ENCODE data around the gene SPRR1A. TPM values are rescaled to one million over a fixed set of nuclear protein-coding genes. Genes with fewer than 3 reads are reported as not detected.

Gene SPRR1A
- total and polyA plus RNA-seq, 10 of the 15 experiments (the other 5 are each of a cell fraction or from before 2014, with no cell fraction given) = not detected

DNA sequence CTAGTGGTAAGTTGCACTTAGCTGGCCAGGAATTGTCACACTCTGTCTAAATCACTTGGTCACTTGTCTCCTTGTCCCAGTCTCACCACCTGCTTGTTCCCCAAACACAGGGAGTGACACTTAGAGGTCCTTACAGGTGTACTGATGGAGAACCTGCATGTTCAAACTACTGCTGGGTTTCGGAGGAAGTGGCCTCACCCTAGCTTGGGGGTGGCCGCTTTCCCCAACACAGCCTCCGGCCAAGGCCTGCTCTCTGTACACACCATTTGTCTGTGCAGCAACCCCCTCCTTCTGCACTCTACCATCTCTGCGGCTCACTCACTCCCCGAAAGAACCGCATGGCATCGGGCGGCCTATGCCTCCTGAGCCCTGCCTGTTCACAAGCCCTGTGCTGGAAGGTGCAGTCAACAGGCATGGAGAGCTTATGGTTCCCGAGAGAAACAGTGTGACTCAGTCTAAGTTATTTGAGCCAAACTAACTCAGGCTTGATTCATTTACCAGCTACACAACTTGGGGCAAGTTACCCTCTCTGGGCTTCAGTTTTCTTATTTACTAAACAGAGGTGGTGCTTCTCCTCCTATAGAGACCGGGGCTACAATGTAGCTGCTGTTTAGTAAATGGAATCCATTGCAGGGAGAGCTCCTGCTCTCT, 24.0 kb upstream of the SPRR1A start:
- H2AFZ ChIP-seq (ENCODE audit: control insufficient read depth, low read depth, low read length) = no peak overlapping the region
- H3K36me3 ChIP-seq (ENCODE audit: control insufficient read depth in 2 of 2, insufficient read depth in 2 of 2, low read length in 1 of 2) = no peaks in the 10 kb centered on the region
- in situ Hi-C loops (cut with MboI) (no loop called here), intact Hi-C loops (cut with micrococcal nuclease; ENCODE audit: unreplicated experiment) (loop anchor here (1.0 to 10.0 kb wide), 2 partner anchors 232 to 265 kb away; no protein-coding TSS in a partner anchor)
- H3K27ac ChIP-seq (ENCODE audit: control insufficient read depth, insufficient read depth) = no peak overlapping the region
- no peaks in the 10 kb centered on the region for H3K9me3 ChIP-seq (replicated peaks; ENCODE audit: control insufficient read depth, insufficient read depth, low read length)
- peaks cover 0 to 2% of the 10 kb centered on the region in 2 experiments; a peak in 1 of 4 replicates for H3K27me3 ChIP-seq (replicated peaks in 1 of 2; ENCODE audit: control insufficient read depth in 2 of 2, insufficient read depth in 2 of 2, low read length in 1 of 2)
- H3K79me2 ChIP-seq (ENCODE audit: control insufficient read depth, insufficient read depth, low read length) = no peaks in the 10 kb centered on the region
- SMC1A ChIA-PET (ENCODE audit: uncharacterized antibody, unreplicated experiment) = interaction anchor here (1.6 to 2.7 kb wide), 2 partner anchors 14 to 232 kb away, joined by 4 to 28 read pairs; no protein-coding TSS in a partner anchor
- FAIRE-seq (no peak), DNase-seq (ENCODE audit: low read depth, low spot score) (no peak), ATAC-seq (no peak)
- POLR2A ChIA-PET = no interaction called here
- no peak overlapping the region for H3K4me3 ChIP-seq
- no TSS peak for BruUV-seq (replicated peaks)
- H3K4me1 ChIP-seq (ENCODE audit: control insufficient read depth, insufficient read depth, low read length) = no peaks in the 10 kb centered on the region
- 61% methylated on average over 10 of the region's 10 CpGs for WGBS (ENCODE audit: insufficient coverage, insufficient replicate concordance, low lambda C conversion rate, missing lambda C conversion rate)
- H3K9ac ChIP-seq (ENCODE audit: control insufficient read depth, insufficient read depth, low read length) = no peak overlapping the region
- no peak overlapping the region for H3K4me2 ChIP-seq (ENCODE audit: control insufficient read depth, insufficient read depth)
- RAD21 ChIA-PET (ENCODE audit: unreplicated experiment) = interaction anchor here (0.8 to 2.1 kb wide), 4 partner anchors 163 to 236 kb away, joined by 3 to 27 read pairs (median 4); no protein-coding TSS in a partner anchor
- TF ChIP-seq FOXM1 (IDR thresholded peaks at IDR 0.05; ENCODE audit: low read depth, low read length) = no peak
- no peak for TF ChIP-seq CEBPB (IDR thresholded peaks at IDR 0.05; ENCODE audit: borderline replicate concordance in 1 of 2, low read depth in 2 of 2, low read length in 2 of 2)
- no peak for TF ChIP-seq ASH2L (IDR thresholded peaks at IDR 0.05; ENCODE audit: borderline replicate concordance, low read depth)
- TF ChIP-seq, protein P1, sequence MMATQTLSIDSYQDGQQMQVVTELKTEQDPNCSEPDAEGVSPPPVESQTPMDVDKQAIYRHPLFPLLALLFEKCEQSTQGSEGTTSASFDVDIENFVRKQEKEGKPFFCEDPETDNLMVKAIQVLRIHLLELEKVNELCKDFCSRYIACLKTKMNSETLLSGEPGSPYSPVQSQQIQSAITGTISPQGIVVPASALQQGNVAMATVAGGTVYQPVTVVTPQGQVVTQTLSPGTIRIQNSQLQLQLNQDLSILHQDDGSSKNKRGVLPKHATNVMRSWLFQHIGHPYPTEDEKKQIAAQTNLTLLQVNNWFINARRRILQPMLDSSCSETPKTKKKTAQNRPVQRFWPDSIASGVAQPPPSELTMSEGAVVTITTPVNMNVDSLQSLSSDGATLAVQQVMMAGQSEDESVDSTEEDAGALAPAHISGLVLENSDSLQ (IDR thresholded peaks at IDR 0.05) = no peak
- no peak for TF ChIP-seq HCFC1 (IDR thresholded peaks at IDR 0.05; ENCODE audit: low read length)
- TF ChIP-seq FOXK2 (IDR thresholded peaks at IDR 0.05) = no peak
- CTCF ChIA-PET = interaction anchor here (1.2 to 7.6 kb wide), 10 partner anchors 9 to 318 kb away, joined by 3 to 66 read pairs (median 5); partner anchors contain the start of gene SPRR2A
- no peaks in the 10 kb centered on the region for H4K20me1 ChIP-seq (ENCODE audit: control insufficient read depth, insufficient read depth)

Measured in GM12878 (cell line).